Measurements from ENCODE around the gene ELOA. TPM values are rescaled to one million over a fixed set of nuclear protein-coding genes. Genes with fewer than 3 reads are reported as not detected.
"Not testable (repeated sequence)": the region's sequence is repeated elsewhere in the genome, so short reads cannot be mapped to it uniquely, and the experiment has no call there.

ELOA gene
- total and polyA plus RNA-seq, 9 of the 15 experiments (the other 6 are each of a cell fraction or from before 2014, with no cell fraction given), result 31.9 to 98.6 (median 61.3) TPM

- TF ChIP-seq MYC (IDR thresholded peaks at IDR 0.05; ENCODE audit: low read depth, low read length), result 0 out of 2 replicates have a peak, but pooled peaks have one; percentile 29
- no peak for TF ChIP-seq MYC (CRISPR knock-in tag; IDR thresholded peaks at IDR 0.05; ENCODE audit: borderline replicate concordance, low read depth)
These were observed 36.6 kb downstream of the ELOA start (continued) for GRCh38 chr1:23779826-23780371.

- ATAC-seq; DNase-seq (ENCODE audit: extremely low read depth in 1 of 4, low spot score in 3 of 4); CTCF ChIA-PET (ENCODE audit: low intra/inter-chr PET ratio); H3K9ac ChIP-seq (ENCODE audit: insufficient read depth in 1 of 2, low read depth in 2 of 2, low read length in 2 of 2); FAIRE-seq; H2AFZ ChIP-seq (ENCODE audit: low read depth, low read length); H4K20me1 ChIP-seq (replicated peaks; ENCODE audit: control insufficient read depth, insufficient read depth, low read length); H3K4me2 ChIP-seq (ENCODE audit: insufficient read depth, low read length); H3K27me3 ChIP-seq (ENCODE audit: control insufficient read depth in 2 of 2, insufficient read depth in 2 of 2, low read length in 2 of 2); H3K4me3 ChIP-seq; H3K9me1 ChIP-seq (ENCODE audit: control insufficient read depth, insufficient read depth, low read length); H3K9me3 ChIP-seq (replicated peaks; ENCODE audit: control insufficient read depth, insufficient read depth, low read depth, low read length); BruUV-seq (replicated peaks); in situ Hi-C loops (cut with MboI); intact Hi-C loops (cut with micrococcal nuclease); H3K27ac ChIP-seq (ENCODE audit: extremely low read depth, low read depth, low read length); TF ChIP-seq ID3 (tag; IDR thresholded peaks at IDR 0.05): not testable (repeated sequence)
- H3K36me3 ChIP-seq (ENCODE audit: control insufficient read depth, insufficient read depth, low read length), result peaks cover 81% of the 10 kb centered on the region
- 93% methylated on average over 11 of the region's 11 CpGs for WGBS (ENCODE audit: insufficient coverage, low coverage, missing lambda C conversion rate)
- H3K4me1 ChIP-seq (replicated peaks in 1 of 2; ENCODE audit: control insufficient read depth in 2 of 2, insufficient read depth in 2 of 2, low read length in 2 of 2), result peaks cover 0 to 12% of the 10 kb centered on the region in 2 experiments; a peak in 2 of 5 replicates
- POLR2A ChIA-PET, result interaction anchor here (7.8 kb wide), 1 partner anchor 9 kb away, joined by 197 read pairs; the partner anchor contains the start of gene LYPLA2
- H3K79me2 ChIP-seq (ENCODE audit: control insufficient read depth, insufficient read depth, low read length), result peaks cover 64% of the 10 kb centered on the region
- TF ChIP-seq PPARD (CRISPR knock-in tag; IDR thresholded peaks at IDR 0.05) (0 out of 2 replicates have a peak, but pooled peaks have one; percentile 60), ZBTB11 (CRISPR knock-in tag; IDR thresholded peaks at IDR 0.05) (peak in 1 of 3 experiments; percentile 65; a peak in 1 of 6 replicates), NFIX (CRISPR knock-in tag; IDR thresholded peaks at IDR 0.05; ENCODE audit: low read depth) (peak; percentile 65; the same call in 1 of the 2 replicates), ZNF707 (CRISPR knock-in tag; conservative IDR thresholded peaks at IDR 0.05) (peak; percentile 77), ZNF408 (CRISPR knock-in tag; IDR thresholded peaks at IDR 0.05; ENCODE audit: low read depth) (peak; percentile 88; the same call in 1 of the 2 replicates), ID3 (CRISPR knock-in tag; IDR thresholded peaks at IDR 0.05) (0 out of 2 replicates have a peak, but pooled peaks have one; percentile 37), MTF1 (CRISPR knock-in tag; IDR thresholded peaks at IDR 0.05; ENCODE audit: borderline replicate concordance) (peak; percentile 91; the same call in 1 of the 2 replicates), ZNF140 (CRISPR knock-in tag; IDR thresholded peaks at IDR 0.05) (peak; percentile 78; the same call in 1 of the 2 replicates), ZNF277 (CRISPR knock-in tag; IDR thresholded peaks at IDR 0.05; ENCODE audit: borderline replicate concordance) (peak; percentile 96), GABPB2 (CRISPR knock-in tag; conservative IDR thresholded peaks at IDR 0.05) (peak; percentile 72; the same call in 1 of the 2 replicates)
These were observed 39.9 kb downstream of the ELOA start for GRCh38 chr1:23783141-23783540.

Measured in K562 (cell line).